ENCODE results near the gene TIMMDC1. TPM values are rescaled to one million over a fixed set of nuclear protein-coding genes. Genes with fewer than 3 reads are reported as not detected.

TIMMDC1 gene, protein sequence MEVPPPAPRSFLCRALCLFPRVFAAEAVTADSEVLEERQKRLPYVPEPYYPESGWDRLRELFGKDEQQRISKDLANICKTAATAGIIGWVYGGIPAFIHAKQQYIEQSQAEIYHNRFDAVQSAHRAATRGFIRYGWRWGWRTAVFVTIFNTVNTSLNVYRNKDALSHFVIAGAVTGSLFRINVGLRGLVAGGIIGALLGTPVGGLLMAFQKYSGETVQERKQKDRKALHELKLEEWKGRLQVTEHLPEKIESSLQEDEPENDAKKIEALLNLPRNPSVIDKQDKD
- 10 to 100 TPM; 29.7 to 59.4 (median 40.3) TPM for total RNA-seq

DNA sequence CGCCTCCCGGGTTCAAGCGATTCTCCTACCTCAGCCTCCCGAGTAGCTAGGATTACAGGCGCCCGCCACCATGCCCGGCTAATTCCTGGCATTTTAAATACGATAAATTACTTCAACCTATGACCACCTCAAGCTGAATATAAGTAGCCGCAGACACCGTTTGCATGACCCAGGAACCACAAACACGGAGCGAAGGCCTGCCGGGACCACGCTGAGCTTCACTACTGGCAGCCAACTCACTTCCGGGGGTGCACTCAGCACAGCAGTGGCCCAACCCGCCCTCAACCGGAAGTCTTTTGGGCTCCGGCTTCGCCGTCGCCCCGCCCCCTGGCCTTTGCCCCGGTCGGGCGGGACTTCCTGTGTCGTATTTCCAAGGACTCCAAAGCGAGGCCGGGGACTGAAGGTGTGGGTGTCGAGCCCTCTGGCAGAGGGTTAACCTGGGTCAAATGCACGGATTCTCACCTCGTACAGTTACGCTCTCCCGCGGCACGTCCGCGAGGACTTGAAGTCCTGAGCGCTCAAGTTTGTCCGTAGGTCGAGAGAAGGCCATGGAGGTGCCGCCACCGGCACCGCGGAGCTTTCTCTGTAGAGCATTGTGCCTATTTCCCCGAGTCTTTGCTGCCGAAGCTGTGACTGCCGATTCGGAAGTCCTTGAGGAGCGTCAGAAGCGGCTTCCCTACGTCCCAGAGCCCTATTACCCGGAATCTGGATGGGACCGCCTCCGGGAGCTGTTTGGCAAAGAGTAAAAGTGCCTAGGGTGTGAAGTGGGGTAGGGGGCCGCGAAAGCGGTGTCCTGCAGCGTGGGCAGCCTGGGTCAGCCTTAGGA, at the start of gene TIMMDC1:
TSS of gene TIMMDC1 (plus strand) at position 362 of the 826 bp plus-strand sequence. CDS start at position 549, 187 bp downstream.
- no peaks in the 10 kb centered on the region for H3K27me3 ChIP-seq
- H3K4me1 ChIP-seq, result peaks cover 0 to 28% (median 5%) of the 10 kb centered on the region in 4 donors
- peak; percentile 96 to 99 (median 98) for DNase-seq
- H3K36me3 ChIP-seq, result no peaks in the 10 kb centered on the region
- peak within 1 kb of the TSS; percentile 49 to 92 (median 76) for H3K4me3 ChIP-seq
- peak within 1 kb of the TSS; percentile 78 to 97 (median 89) for H3K27ac ChIP-seq
- TF ChIP-seq, protein P1, sequence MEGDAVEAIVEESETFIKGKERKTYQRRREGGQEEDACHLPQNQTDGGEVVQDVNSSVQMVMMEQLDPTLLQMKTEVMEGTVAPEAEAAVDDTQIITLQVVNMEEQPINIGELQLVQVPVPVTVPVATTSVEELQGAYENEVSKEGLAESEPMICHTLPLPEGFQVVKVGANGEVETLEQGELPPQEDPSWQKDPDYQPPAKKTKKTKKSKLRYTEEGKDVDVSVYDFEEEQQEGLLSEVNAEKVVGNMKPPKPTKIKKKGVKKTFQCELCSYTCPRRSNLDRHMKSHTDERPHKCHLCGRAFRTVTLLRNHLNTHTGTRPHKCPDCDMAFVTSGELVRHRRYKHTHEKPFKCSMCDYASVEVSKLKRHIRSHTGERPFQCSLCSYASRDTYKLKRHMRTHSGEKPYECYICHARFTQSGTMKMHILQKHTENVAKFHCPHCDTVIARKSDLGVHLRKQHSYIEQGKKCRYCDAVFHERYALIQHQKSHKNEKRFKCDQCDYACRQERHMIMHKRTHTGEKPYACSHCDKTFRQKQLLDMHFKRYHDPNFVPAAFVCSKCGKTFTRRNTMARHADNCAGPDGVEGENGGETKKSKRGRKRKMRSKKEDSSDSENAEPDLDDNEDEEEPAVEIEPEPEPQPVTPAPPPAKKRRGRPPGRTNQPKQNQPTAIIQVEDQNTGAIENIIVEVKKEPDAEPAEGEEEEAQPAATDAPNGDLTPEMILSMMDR (IDR thresholded peaks at IDR 0.05), result no peak
- peak; percentile 76 to 85 for TF ChIP-seq POLR2A (IDR thresholded peaks at IDR 0.05)
- H3K9me3 ChIP-seq, result no peaks in the 10 kb centered on the region

DNA sequence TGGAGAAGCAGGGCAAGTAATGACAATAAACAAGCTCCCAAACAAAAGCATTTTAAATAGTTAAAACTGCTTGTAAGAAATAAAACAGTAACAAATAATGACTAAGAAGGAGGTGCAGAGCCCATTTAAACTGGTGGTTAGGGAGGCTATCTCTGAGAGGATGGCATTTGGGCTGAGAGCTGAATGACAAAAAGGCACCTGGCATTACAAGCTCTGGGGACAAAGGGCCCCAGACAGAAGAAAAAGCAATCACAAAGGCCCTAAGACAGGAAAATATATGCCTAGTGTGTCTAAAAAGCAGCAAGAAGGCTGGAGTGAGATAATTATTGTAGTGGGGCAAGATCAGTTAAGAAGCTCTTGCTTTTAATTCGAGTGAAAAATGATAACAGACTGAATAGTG, 44.5 kb upstream of the TIMMDC1 start:
- TF ChIP-seq, protein P1 (IDR thresholded peaks at IDR 0.05), result no peak
- no peak for TF ChIP-seq POLR2A (IDR thresholded peaks at IDR 0.05)
- DNase-seq, result no peak
- no peak overlapping the region for H3K27ac ChIP-seq
- H3K36me3 ChIP-seq, result peaks cover 0 to 97% (median 3%) of the 10 kb centered on the region in 3 donors
- H3K4me3 ChIP-seq, result no peak overlapping the region
- H3K27me3 ChIP-seq, result no peaks in the 10 kb centered on the region
- H3K4me1 ChIP-seq, result no peaks in the 10 kb centered on the region
- no peaks in the 10 kb centered on the region for H3K9me3 ChIP-seq

DNA sequence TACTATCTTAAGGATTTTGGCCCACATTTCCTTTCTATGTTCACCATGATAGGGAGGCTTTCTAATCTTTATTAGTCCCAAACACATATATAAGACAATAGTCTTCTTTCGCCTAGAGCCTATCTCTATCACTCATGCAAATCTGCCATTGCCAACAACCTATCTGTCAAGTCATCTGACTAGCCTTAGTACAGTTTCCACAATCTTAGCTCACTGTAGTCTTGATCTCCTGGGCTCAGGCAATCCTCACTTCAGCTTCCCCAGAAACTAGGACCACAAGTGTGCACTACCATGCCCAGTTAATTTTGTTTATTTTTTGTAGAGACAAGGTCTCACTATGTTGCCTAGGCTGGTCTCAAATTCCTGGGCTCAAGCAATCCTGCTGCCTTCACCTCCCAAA, 41.9 kb upstream of the TIMMDC1 start:
- H3K27ac ChIP-seq, result no peak overlapping the region
- H3K36me3 ChIP-seq, result peaks cover 0 to 96% (median 3%) of the 10 kb centered on the region in 3 donors
- H3K4me3 ChIP-seq, result no peak overlapping the region
- TF ChIP-seq, protein P1 (IDR thresholded peaks at IDR 0.05), result no peak
- TF ChIP-seq POLR2A (IDR thresholded peaks at IDR 0.05), result no peak
- H3K9me3 ChIP-seq, result no peaks in the 10 kb centered on the region
- peaks cover 0 to 10% (median 0%) of the 10 kb centered on the region in 4 donors for H3K4me1 ChIP-seq
- no peaks in the 10 kb centered on the region for H3K27me3 ChIP-seq
- no peak for DNase-seq

DNA sequence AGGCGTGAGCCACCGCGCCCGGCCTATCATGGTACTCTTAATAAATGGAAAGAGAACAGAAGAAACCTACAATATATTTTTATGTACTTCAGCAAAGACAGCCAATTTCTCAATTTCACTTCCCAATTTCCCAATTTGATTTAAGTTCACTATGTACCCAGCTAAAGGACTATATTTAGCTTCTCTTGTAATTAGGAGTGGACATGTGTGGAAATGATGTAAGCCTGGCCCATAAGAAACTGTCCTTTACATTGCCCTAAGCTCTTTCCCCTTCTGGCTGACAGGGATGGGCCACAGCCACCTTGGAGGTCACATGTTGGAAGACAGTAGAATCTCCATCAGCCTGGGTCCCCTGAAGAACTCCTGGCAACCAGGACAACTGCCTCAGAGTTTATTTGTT, 41.1 kb upstream of the TIMMDC1 start:
- no peaks in the 10 kb centered on the region for H3K27me3 ChIP-seq
- TF ChIP-seq, protein P1 (IDR thresholded peaks at IDR 0.05), result no peak
- TF ChIP-seq POLR2A (IDR thresholded peaks at IDR 0.05), result no peak
- peaks cover 0 to 18% (median under 1%) of the 10 kb centered on the region in 4 donors for H3K4me1 ChIP-seq
- H3K36me3 ChIP-seq, result peaks cover 0 to 91% (median 3%) of the 10 kb centered on the region in 3 donors
- no peak overlapping the region for H3K4me3 ChIP-seq
- no peaks in the 10 kb centered on the region for H3K9me3 ChIP-seq
- no peak overlapping the region for H3K27ac ChIP-seq
- no peak for DNase-seq

DNA sequence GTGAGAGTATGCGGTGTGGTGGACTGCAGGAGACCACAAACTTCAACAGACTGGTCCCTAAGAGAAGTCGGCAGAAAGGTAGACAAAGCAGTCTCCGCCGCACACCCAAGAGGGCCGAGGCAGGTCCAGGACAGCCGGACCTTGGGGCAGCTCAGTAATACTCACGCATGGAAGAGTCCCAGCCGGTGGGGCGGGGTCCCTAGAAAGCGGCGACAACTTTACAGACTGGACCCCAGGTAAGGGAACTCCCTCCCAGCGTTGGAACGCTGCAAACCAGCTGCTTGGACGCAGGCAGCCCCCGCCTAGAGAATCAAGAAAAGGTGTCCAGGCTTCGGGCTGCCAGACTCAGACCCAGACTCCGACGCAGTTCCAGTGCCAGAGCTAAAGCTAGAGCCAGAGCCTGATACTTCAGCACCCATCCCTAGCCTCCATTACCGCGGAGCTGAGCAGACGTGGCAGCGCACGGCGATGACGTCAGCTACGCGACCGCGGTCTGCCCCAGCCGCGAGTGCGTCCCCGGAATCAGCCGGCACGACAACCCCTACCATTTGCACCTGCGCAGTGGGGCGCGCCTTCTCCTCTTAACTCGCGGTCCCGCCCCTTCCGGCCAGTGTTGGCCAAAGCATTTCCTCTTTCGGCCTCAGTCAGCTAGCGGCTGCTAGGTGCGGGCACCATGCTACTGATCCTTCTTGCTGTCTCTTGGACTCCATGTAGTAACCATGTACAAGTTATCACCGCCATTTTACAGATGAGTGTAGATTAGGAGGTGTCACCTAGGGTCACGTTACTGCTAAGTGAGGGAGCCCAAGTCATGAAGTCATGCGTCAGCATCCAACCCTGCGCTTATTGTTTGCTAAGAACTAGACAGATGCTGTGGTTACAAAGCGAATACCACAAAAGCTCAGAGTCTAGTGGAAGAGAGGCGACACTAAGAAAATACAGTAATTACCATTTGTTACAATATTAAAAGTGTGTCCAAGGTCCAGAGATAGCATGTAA, 34.9 kb upstream of the TIMMDC1 start, which contains the start of gene TMEM39A:
TSS of gene TMEM39A (minus strand) at position 445 of the 999 bp plus-strand sequence. CDS start 1,541 bp downstream, outside the sequence.
- peaks cover 0 to 23% (median 4%) of the 10 kb centered on the region in 4 donors for H3K4me1 ChIP-seq
- H3K27ac ChIP-seq, result peak within 1 kb of the TSS; percentile 84 to 88 (median 87)
- DNase-seq, result peak; percentile 100
- H3K36me3 ChIP-seq, result peaks cover 0 to 31% (median 0%) of the 10 kb centered on the region in 3 donors
- no peaks in the 10 kb centered on the region for H3K9me3 ChIP-seq
- peak within 1 kb of the TSS; percentile 77 to 96 (median 84) for H3K4me3 ChIP-seq
- no peaks in the 10 kb centered on the region for H3K27me3 ChIP-seq
- peak; percentile 87 to 91 for TF ChIP-seq POLR2A (IDR thresholded peaks at IDR 0.05)
- TF ChIP-seq, protein P1 (IDR thresholded peaks at IDR 0.05), result peak in 4 of 6 experiments; percentile 29 to 42 (median 31)
